GM12872 (cell line): Measurements from ENCODE around the gene RBP3.

Source experiments
- CTCF ChIP-seq: IDR thresholded peaks from 3 replicates; pipeline ENCODE4 v1.5.1; 2011; ENCODE audit warnings: low read depth, mild to moderate bottlenecking, low read length, moderate library complexity; ENCODE audit not compliant: insufficient read depth

Gene RBP3

GRCh38 chr10:47405857-47406547, 57.8 kb downstream of the RBP3 start:
- no peak for TF ChIP-seq CTCF

- TF ChIP-seq CTCF: no peak
Observed at GRCh38 chr10:47406548-47406869, 58.3 kb downstream of the RBP3 start.

DNA sequence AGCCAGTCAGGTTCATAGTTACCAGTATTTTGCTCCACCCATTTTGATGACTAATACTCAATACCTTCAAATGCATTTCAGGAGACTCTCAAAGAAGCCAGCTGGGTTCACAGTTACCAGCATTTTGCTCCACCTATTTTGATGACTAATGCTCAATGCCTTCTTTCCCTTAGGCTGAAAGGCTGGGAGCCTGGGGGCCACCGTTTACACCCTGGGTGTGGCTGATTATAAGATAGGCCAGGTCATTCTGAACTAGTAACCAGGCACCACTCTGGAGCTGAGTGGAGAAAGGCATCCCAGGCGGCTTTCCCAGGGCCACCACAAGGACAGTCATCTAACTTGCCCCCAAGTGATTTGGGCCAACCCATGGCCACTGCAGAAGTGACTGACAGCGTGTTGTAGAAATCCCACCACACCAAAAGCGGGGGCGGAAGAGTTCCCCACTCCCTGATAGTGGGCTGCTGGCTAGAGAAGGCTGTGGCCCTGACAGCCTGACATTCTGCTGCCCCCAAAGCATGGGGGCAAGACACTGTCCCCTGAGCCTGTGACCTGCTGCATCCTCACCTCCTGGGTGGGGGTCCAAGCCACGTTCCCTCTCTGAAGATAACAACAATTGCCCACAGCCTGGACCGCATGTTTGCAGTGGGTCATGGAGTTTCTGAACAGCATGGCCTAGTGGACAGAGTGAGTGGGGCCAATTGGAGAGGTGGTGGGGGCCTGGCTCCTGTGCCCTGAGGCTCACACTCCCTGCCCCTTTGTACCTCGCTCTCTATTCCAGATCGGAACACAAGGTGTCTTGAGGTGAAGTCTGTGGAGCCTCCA, 58.9 kb downstream of the RBP3 start:
- no peak for TF ChIP-seq CTCF
